ENCODE data around the gene CCDC83. TPM values are rescaled to one million over a fixed set of nuclear protein-coding genes. Genes with fewer than 3 reads are reported as not detected.

Gene CCDC83
- total RNA-seq, 1 donor from 2014 or later = not detected

- no peaks in the 10 kb centered on the region for H3K36me3 Mint-ChIP-seq (ENCODE audit: insufficient read depth)
- peaks cover 5% of the 10 kb centered on the region for H3K4me1 Mint-ChIP-seq (ENCODE audit: low read depth)
- no peak for DNase-seq (ENCODE audit: low spot score, unreplicated experiment)
- H3K27me3 Mint-ChIP-seq = no peaks in the 10 kb centered on the region
- no peak for TF ChIP-seq CTCF (IDR thresholded peaks at IDR 0.05; ENCODE audit: unreplicated experiment)
- H3K9me3 Mint-ChIP-seq (ENCODE audit: low read depth) = no peaks in the 10 kb centered on the region
- H3K27ac Mint-ChIP-seq = peak overlapping the region; percentile 0
- no peak overlapping the region for H3K4me3 Mint-ChIP-seq (ENCODE audit: low read depth)
These were observed 11.1 kb downstream of the CCDC83 start for GRCh38 chr11:85866137-85866827.

GRCh38 chr11:85867751-85868150, 12.6 kb downstream of the CCDC83 start:
- Mint-ChIP-seq H3K27me3 (no peaks in the 10 kb centered on the region), H3K27ac (no peak overlapping the region), H3K4me3 (ENCODE audit: low read depth) (no peak overlapping the region), H3K9me3 (ENCODE audit: low read depth) (no peaks in the 10 kb centered on the region), H3K36me3 (ENCODE audit: insufficient read depth) (no peaks in the 10 kb centered on the region), H3K4me1 (ENCODE audit: low read depth) (peaks cover 5% of the 10 kb centered on the region)
- TF ChIP-seq CTCF (IDR thresholded peaks at IDR 0.05; ENCODE audit: unreplicated experiment) = no peak
- no peak for DNase-seq (ENCODE audit: low spot score, unreplicated experiment)

GRCh38 chr11:85869781-85870180, 14.6 kb downstream of the CCDC83 start:
- H3K27me3 Mint-ChIP-seq = no peaks in the 10 kb centered on the region
- no peaks in the 10 kb centered on the region for H3K36me3 Mint-ChIP-seq (ENCODE audit: insufficient read depth)
- no peak overlapping the region for H3K4me3 Mint-ChIP-seq (ENCODE audit: low read depth)
- no peak for DNase-seq (ENCODE audit: low spot score, unreplicated experiment)
- TF ChIP-seq CTCF (IDR thresholded peaks at IDR 0.05; ENCODE audit: unreplicated experiment) = no peak
- no peaks in the 10 kb centered on the region for H3K9me3 Mint-ChIP-seq (ENCODE audit: low read depth)
- H3K4me1 Mint-ChIP-seq (ENCODE audit: low read depth) = peaks cover 3% of the 10 kb centered on the region
- H3K27ac Mint-ChIP-seq = no peak overlapping the region

- no peaks in the 10 kb centered on the region for H3K36me3 Mint-ChIP-seq (ENCODE audit: insufficient read depth)
- no peaks in the 10 kb centered on the region for H3K4me1 Mint-ChIP-seq (ENCODE audit: low read depth)
- TF ChIP-seq CTCF (IDR thresholded peaks at IDR 0.05; ENCODE audit: unreplicated experiment) = no peak
- H3K4me3 Mint-ChIP-seq (ENCODE audit: low read depth) = no peak overlapping the region
- H3K27me3 Mint-ChIP-seq = no peaks in the 10 kb centered on the region
- H3K27ac Mint-ChIP-seq = no peak overlapping the region
- H3K9me3 Mint-ChIP-seq (ENCODE audit: low read depth) = no peaks in the 10 kb centered on the region
- DNase-seq (ENCODE audit: low spot score, unreplicated experiment) = no peak
These were observed 19.1 kb downstream of the CCDC83 start for GRCh38 chr11:85874265-85874664.

- no peaks in the 10 kb centered on the region for H3K4me1 Mint-ChIP-seq (ENCODE audit: low read depth)
- H3K27ac Mint-ChIP-seq = no peak overlapping the region
- no peak for DNase-seq (ENCODE audit: low spot score, unreplicated experiment)
- H3K9me3 Mint-ChIP-seq (ENCODE audit: low read depth) = no peaks in the 10 kb centered on the region
- H3K4me3 Mint-ChIP-seq (ENCODE audit: low read depth) = no peak overlapping the region
- no peaks in the 10 kb centered on the region for H3K27me3 Mint-ChIP-seq
- no peaks in the 10 kb centered on the region for H3K36me3 Mint-ChIP-seq (ENCODE audit: insufficient read depth)
- no peak for TF ChIP-seq CTCF (IDR thresholded peaks at IDR 0.05; ENCODE audit: unreplicated experiment)
These were observed 20.3 kb downstream of the CCDC83 start for GRCh38 chr11:85875505-85875904.

All from progenitor cell of endocrine pancreas (in vitro differentiated cells).